Measurements from ENCODE around the gene FRS3.

- TF ChIP-seq POLR2A (IDR thresholded peaks at IDR 0.05) (no peak), CTCF (IDR thresholded peaks at IDR 0.05) (no peak)
Observed at GRCh38 chr6:41722969-41723529, 56.7 kb downstream of the FRS3 start.
